GM18526 (cell line): ENCODE measurements around the gene EML1.

ENCODE experiments used
- POLR2A ChIP-seq: IDR thresholded peaks from 3 replicates; pipeline ENCODE4 v1.6.1; 2011; ENCODE audit not compliant: insufficient read length; ENCODE audit errors: extremely low read depth

Gene EML1

GRCh38 chr14:99752486-99753121 lies 40.6 kb upstream of the EML1 start:
- no peak for TF ChIP-seq POLR2A

- TF ChIP-seq POLR2A, result no peak
Observed at GRCh38 chr14:99753225-99754140, 39.7 kb upstream of the EML1 start.

DNA sequence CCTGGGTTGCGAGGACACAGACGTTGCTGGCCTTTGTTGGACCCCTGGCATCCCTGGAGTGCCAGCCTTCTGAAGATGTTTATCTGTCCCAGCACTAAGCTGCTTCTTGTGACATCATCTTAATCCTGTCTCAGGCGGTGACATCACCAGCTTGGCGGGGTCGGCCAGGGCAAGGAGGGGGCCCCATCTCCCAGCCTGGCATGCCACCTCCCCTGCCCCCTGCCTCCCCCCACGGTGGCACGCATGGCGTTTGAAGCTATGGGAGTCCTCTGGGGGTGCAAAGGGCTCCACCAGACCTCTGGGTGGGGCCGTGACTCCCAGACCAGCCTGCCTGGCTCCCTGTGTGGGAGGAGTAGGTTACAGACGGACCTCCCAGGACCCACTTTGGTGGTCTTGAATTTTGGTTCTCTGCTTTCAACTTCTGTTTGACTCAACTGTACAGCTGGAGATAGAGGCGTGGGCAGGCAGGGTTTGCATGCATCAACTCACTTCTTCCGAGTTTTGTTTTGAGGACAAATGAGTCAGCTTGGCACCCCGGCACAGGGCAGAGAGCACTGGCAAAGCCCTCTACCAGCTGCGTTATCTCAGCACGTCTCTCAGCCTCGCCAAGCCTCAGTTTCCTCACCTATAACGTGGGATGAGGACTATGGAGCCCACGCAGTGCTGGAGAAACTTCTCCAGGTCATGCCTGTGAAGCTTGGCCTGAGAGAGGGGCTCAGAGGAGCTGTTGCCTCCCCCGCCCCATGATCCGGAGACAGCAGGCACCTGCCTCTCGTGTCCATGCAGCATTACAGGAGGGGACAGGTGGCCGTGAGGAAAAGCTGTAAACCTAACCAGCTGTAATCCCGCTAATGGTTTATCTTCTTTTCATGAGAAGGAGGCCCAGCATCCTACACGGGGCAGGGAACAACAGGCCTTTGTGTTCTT lies 38.8 kb upstream of the EML1 start:
- no peak for TF ChIP-seq POLR2A

GRCh38 chr14:99755068-99755405 lies 38.2 kb upstream of the EML1 start:
- no peak for TF ChIP-seq POLR2A

GRCh38 chr14:99755629-99756603 lies 37.3 kb upstream of the EML1 start:
- no peak for TF ChIP-seq POLR2A

DNA sequence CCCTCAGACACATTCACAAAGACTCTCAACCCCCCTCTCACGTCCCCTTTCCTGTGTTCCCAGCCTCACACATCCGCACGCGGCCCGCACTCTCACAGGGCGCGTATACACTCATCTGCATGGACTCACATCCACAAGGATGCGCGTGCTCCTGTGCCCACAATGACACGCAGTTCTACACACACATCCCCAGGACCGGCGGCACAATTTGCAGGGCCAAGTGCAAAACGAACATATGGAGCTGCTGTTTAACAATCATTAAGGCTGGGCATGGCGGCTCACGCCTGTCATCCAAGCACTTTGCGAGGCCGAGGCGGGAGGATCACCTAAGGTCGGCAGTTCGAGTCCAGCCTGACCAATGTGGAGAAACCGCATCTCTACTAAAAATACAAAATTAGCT lies 36.4 kb upstream of the EML1 start:
- TF ChIP-seq POLR2A, result no peak

- no peak for TF ChIP-seq POLR2A
Observed at GRCh38 chr14:99757331-99758070, 35.7 kb upstream of the EML1 start.

- no peak for TF ChIP-seq POLR2A
Observed at GRCh38 chr14:99758121-99758821, 34.9 kb upstream of the EML1 start.

DNA sequence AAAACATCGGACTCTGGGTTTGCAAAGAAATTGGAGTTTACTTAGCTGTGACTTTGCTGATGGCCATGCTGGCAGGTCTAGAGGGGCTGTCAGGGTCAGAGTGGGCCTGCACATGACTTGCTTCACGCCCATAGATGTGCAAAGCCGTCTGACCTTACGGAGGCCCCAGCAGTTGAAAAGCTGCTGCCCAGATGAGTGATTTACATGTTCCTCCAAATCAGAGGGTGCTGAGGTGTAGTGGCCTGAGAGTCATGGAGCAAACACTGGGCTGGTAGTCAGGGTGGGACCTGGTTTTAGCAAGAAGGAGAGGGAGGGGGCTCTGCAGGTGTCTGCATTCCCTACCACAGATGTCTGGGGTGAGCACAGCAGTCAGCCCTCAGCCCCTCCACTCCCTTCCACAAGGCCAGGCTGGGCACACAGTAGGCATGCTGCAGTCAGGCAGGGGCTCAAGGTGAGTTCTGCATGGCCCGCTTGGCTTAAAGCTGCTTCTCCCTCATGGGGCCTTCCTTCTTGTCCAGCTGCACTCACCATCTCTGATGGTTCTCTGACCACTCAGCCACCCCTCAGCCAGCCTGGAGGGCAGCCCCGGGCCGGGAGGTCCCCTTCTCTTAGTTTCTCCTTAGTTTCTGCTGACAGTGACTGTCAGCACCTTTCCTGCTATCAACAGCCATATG lies 34.2 kb upstream of the EML1 start:
- TF ChIP-seq POLR2A, result no peak

DNA sequence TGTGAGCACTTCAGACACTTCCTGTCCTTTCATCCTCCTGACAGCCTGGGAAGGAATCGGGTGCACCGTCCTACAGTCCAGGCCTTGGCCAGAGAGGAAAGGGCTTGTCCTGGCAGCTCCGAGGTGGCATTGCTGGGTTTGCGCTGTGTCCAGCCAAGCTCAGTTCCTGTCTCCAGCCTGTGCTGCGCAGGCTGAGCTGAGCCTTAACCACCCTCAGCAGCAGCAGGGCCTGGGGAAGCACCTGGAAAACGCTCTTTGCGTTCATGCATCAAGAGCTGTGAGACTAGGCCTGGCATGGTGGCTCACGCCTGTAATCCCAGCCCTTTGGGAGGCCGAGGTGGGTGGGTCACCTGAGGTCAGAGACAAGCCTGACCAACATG lies 33.7 kb upstream of the EML1 start:
- TF ChIP-seq POLR2A, result no peak

DNA sequence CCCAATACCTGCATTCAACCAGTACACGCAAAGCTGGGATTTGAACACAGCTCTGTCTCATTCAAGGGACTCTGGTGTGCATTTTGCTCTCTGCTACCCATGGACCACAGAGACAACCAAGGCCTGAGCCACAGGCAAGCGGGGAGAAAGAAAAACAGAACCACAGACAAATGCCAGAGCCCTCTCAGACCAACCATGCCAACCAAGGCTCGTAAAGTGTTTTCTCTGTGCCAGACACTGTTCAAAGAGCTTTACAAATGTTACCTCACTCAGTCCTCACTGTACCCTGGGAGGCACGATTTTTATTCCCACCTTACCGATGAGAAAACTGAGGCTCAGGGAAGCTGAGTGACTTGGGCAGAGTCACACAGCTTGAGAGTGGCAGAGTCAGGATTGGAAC lies 32.4 kb upstream of the EML1 start:
- no peak for TF ChIP-seq POLR2A

- TF ChIP-seq POLR2A, result no peak
Observed at GRCh38 chr14:99763527-99764221, 29.5 kb upstream of the EML1 start.

- TF ChIP-seq POLR2A, result no peak
Observed at GRCh38 chr14:99764222-99764706, 28.9 kb upstream of the EML1 start.
